ENCODE results near the gene OLFM1.

DNA sequence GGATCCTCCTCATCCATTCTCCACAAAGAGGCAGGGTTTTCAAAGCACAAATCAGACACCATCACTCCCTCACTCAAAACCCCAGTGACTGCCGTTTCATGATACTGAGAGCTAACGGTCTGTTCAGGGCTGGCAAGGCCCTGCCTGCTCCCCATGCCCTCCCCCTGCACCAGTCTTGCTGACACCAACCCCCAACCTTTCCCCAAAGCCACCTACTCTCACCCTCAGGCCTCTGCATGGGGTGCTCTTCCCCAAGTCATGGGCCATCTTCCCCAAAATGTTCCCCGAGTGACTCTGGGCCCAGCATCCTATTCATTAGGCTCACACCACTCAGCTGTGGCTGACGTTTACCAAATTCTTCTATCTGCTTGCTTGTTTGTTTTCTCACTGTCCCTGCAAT is 21.7 kb upstream of the OLFM1 start:
- TF ChIP-seq, protein P1, sequence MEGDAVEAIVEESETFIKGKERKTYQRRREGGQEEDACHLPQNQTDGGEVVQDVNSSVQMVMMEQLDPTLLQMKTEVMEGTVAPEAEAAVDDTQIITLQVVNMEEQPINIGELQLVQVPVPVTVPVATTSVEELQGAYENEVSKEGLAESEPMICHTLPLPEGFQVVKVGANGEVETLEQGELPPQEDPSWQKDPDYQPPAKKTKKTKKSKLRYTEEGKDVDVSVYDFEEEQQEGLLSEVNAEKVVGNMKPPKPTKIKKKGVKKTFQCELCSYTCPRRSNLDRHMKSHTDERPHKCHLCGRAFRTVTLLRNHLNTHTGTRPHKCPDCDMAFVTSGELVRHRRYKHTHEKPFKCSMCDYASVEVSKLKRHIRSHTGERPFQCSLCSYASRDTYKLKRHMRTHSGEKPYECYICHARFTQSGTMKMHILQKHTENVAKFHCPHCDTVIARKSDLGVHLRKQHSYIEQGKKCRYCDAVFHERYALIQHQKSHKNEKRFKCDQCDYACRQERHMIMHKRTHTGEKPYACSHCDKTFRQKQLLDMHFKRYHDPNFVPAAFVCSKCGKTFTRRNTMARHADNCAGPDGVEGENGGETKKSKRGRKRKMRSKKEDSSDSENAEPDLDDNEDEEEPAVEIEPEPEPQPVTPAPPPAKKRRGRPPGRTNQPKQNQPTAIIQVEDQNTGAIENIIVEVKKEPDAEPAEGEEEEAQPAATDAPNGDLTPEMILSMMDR (IDR thresholded peaks at IDR 0.05; ENCODE audit: insufficient read depth, low read length) = no peak
- no peak for TF ChIP-seq POLR2AphosphoS5 (IDR thresholded peaks at IDR 0.05; ENCODE audit: low read depth)

Measured in HL-60 (cell line).